ENCODE data around the gene HTT. TPM values are rescaled to one million over a fixed set of nuclear protein-coding genes. Genes with fewer than 3 reads are reported as not detected.

The HTT gene
- total and polyA plus RNA-seq, 4 donors: 8.6 to 39.8 (median 16.4) TPM

DNA sequence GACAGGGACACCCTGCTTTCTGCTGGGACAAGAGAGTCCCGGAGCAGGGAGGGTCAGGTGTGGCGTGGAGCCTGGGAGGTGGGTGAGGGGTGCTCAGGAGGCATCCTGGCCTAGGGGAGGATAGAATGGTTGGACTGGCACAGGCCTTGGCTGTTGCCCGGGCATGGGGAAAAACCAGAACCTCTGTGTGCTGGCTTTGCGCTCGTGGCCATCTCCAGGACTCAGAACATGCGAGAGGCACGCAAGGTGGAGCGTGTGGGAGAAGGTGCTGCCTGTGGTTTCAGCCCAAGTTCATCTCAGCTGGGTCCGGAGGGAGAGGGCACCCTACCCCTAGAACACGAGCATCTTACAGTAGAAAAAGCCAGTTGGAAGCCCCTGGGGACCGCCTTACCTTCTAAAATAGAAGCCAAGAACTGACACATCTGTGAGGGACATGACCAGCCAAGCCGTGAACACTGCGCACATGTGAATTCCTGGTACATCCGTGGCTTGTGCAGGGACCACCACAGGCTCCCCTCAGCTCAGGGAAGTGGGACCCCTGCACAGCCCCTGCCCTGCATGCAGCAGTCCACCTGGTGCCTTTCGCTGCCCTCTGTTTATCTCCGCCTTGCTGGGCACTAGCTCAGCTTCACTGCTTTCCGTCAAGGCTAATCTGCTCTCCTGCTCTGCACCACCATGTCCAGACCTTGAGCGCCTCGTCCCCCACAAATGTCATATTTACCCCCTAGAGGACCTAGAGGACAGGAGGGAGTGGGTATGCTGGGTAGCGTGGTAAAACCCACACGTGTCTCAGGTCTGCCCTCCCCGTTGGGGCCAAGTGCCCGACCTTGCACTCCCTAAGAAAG is 187.9 kb downstream of the HTT start:
- no peaks in the 10 kb centered on the region for H3K27me3 ChIP-seq (ENCODE audit: control insufficient read depth in 4 of 4, insufficient read depth in 4 of 4, low read length in 3 of 4)
- no peak overlapping the region for H3K9ac ChIP-seq (ENCODE audit: low read depth in 1 of 2, low read length in 2 of 2)
- H3K4me3 ChIP-seq (ENCODE audit: low read depth in 1 of 3, low read length in 3 of 3): no peak overlapping the region
- no peaks in the 10 kb centered on the region for H3K36me3 ChIP-seq (ENCODE audit: control insufficient read depth in 4 of 4, insufficient read depth in 3 of 4, low read depth in 1 of 4, low read length in 3 of 4)
- no peak for TF ChIP-seq YY1 (IDR thresholded peaks at IDR 0.05)
- no peak for TF ChIP-seq GABPA (IDR thresholded peaks at IDR 0.05 in 1 of 2, conservative IDR thresholded peaks at IDR 0.05 in 1 of 2)
- TF ChIP-seq, protein P1, sequence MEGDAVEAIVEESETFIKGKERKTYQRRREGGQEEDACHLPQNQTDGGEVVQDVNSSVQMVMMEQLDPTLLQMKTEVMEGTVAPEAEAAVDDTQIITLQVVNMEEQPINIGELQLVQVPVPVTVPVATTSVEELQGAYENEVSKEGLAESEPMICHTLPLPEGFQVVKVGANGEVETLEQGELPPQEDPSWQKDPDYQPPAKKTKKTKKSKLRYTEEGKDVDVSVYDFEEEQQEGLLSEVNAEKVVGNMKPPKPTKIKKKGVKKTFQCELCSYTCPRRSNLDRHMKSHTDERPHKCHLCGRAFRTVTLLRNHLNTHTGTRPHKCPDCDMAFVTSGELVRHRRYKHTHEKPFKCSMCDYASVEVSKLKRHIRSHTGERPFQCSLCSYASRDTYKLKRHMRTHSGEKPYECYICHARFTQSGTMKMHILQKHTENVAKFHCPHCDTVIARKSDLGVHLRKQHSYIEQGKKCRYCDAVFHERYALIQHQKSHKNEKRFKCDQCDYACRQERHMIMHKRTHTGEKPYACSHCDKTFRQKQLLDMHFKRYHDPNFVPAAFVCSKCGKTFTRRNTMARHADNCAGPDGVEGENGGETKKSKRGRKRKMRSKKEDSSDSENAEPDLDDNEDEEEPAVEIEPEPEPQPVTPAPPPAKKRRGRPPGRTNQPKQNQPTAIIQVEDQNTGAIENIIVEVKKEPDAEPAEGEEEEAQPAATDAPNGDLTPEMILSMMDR (IDR thresholded peaks at IDR 0.05; ENCODE audit: low read depth, low read length, missing input control): no peak
- peak; percentile 29 for DNase-seq (ENCODE audit: low spot score)
- no peaks in the 10 kb centered on the region for H3K9me3 ChIP-seq (ENCODE audit: control insufficient read depth in 4 of 4, low read length in 3 of 4)
- 90% methylated on average over 23 of the region's 23 CpGs for WGBS
- no peak overlapping the region for H3K27ac ChIP-seq (ENCODE audit: low read depth in 1 of 2, low read length in 2 of 2)
- H3K4me1 ChIP-seq (ENCODE audit: control insufficient read depth in 4 of 4, insufficient read depth in 4 of 4, low read length in 3 of 4): no peaks in the 10 kb centered on the region

DNA sequence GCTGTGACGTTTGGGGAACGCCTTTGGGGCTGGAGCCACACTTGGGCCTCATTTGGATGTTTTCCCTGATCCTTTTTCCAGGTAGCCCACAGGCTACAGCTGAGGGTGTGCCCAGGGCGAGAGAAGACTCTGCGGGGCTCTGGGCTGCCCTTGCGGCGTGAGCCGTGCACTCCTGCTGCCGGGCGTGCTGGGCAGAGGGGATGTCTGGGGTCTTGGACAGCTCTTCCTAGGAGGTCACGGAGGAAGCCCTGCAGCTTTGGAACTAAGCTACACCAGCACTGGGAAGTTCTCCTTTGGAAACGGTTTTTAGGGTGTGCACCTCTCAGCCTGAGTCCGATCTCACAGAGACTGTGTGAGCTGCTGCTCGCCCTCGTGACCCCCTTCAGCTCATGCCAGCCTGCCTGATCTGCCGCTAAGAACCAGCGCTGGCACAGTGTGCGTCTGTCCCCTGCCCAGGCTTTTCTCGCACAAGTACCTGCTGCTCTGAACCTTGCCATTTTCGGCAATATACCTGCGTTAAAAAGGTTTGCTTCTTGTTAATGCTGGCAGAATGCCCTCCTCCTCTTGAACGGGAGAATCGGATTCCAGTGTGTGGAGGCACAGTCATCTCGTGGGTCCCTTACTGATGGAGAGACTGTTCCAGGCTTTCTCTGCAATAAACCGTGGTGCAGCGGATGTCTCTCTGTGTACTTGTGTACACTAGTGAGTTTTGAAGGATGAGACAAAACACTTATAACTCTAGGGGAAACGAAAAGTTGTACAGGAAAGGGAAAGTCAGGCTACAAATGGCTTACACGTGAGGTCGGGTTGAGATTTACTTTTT is 188.8 kb downstream of the HTT start:
- no peak overlapping the region for H3K27ac ChIP-seq (ENCODE audit: low read depth in 1 of 2, low read length in 2 of 2)
- H3K36me3 ChIP-seq (ENCODE audit: control insufficient read depth in 4 of 4, insufficient read depth in 3 of 4, low read depth in 1 of 4, low read length in 3 of 4): no peaks in the 10 kb centered on the region
- H3K27me3 ChIP-seq (ENCODE audit: control insufficient read depth in 4 of 4, insufficient read depth in 4 of 4, low read length in 3 of 4): no peaks in the 10 kb centered on the region
- H3K9me3 ChIP-seq (ENCODE audit: control insufficient read depth in 4 of 4, low read length in 3 of 4): no peaks in the 10 kb centered on the region
- no peak overlapping the region for H3K9ac ChIP-seq (ENCODE audit: low read depth in 1 of 2, low read length in 2 of 2)
- TF ChIP-seq HNF4A (conservative IDR thresholded peaks at IDR 0.05): no peak
- TF ChIP-seq RXRA (IDR thresholded peaks at IDR 0.05): no peak
- TF ChIP-seq FOXA1 (IDR thresholded peaks at IDR 0.05): no peak
- TF ChIP-seq FOXA2 (IDR thresholded peaks at IDR 0.05): no peak
- no peak for TF ChIP-seq YY1 (IDR thresholded peaks at IDR 0.05)
- TF ChIP-seq GABPA (IDR thresholded peaks at IDR 0.05 in 1 of 2, conservative IDR thresholded peaks at IDR 0.05 in 1 of 2): no peak
- TF ChIP-seq, protein P2, sequence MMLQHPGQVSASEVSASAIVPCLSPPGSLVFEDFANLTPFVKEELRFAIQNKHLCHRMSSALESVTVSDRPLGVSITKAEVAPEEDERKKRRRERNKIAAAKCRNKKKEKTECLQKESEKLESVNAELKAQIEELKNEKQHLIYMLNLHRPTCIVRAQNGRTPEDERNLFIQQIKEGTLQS (IDR thresholded peaks at IDR 0.05): no peak
- TF ChIP-seq, protein P1 (IDR thresholded peaks at IDR 0.05; ENCODE audit: low read depth, low read length, missing input control): no peak
- H3K4me1 ChIP-seq (ENCODE audit: control insufficient read depth in 4 of 4, insufficient read depth in 4 of 4, low read length in 3 of 4): no peaks in the 10 kb centered on the region
- no peak for DNase-seq (ENCODE audit: low spot score)
- WGBS: 90% methylated on average over 28 of the region's 28 CpGs
- H3K4me3 ChIP-seq (ENCODE audit: low read depth in 1 of 3, low read length in 3 of 3): no peak overlapping the region

DNA sequence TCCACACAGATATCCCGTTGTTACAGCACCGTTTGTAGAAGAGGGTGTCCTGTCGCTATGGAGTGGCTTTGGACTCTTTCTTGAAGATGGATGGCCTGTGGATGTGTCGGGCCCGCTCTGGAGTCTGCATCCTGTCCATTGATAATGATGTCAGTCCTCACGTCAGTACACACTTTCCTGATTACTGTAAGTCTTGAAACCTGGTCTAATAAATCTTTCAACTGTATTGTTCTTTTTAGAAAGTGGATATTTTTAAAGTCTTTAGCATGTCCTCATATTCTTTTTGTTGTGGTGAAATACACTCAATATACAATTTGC is 189.4 kb downstream of the HTT start:
- no peaks in the 10 kb centered on the region for H3K27me3 ChIP-seq (ENCODE audit: control insufficient read depth in 4 of 4, insufficient read depth in 4 of 4, low read length in 3 of 4)
- no peaks in the 10 kb centered on the region for H3K4me1 ChIP-seq (ENCODE audit: control insufficient read depth in 4 of 4, insufficient read depth in 4 of 4, low read length in 3 of 4)
- H3K4me3 ChIP-seq (ENCODE audit: low read depth in 1 of 3, low read length in 3 of 3): no peak overlapping the region
- no peaks in the 10 kb centered on the region for H3K36me3 ChIP-seq (ENCODE audit: control insufficient read depth in 4 of 4, insufficient read depth in 3 of 4, low read depth in 1 of 4, low read length in 3 of 4)
- WGBS: 67% methylated on average over 6 of the region's 6 CpGs
- no peak overlapping the region for H3K27ac ChIP-seq (ENCODE audit: low read depth in 1 of 2, low read length in 2 of 2)
- no peak for DNase-seq (ENCODE audit: low spot score)
- no peak overlapping the region for H3K9ac ChIP-seq (ENCODE audit: low read depth in 1 of 2, low read length in 2 of 2)
- no peaks in the 10 kb centered on the region for H3K9me3 ChIP-seq (ENCODE audit: control insufficient read depth in 4 of 4, low read length in 3 of 4)
- TF ChIP-seq YY1 (IDR thresholded peaks at IDR 0.05) (no peak), NR2F2 (IDR thresholded peaks at IDR 0.05) (no peak), SP1 (IDR thresholded peaks at IDR 0.05) (no peak), FOXA2 (IDR thresholded peaks at IDR 0.05) (no peak), RXRA (IDR thresholded peaks at IDR 0.05) (no peak), TAF1 (conservative IDR thresholded peaks at IDR 0.05) (no peak), HNF4G (IDR thresholded peaks at IDR 0.05) (no peak), RAD21 (IDR thresholded peaks at IDR 0.05) (no peak), FOXA1 (IDR thresholded peaks at IDR 0.05) (no peak), GABPA (IDR thresholded peaks at IDR 0.05 in 1 of 2, conservative IDR thresholded peaks at IDR 0.05 in 1 of 2) (no peak), HNF4A (conservative IDR thresholded peaks at IDR 0.05) (no peak)
- TF ChIP-seq, protein P3, sequence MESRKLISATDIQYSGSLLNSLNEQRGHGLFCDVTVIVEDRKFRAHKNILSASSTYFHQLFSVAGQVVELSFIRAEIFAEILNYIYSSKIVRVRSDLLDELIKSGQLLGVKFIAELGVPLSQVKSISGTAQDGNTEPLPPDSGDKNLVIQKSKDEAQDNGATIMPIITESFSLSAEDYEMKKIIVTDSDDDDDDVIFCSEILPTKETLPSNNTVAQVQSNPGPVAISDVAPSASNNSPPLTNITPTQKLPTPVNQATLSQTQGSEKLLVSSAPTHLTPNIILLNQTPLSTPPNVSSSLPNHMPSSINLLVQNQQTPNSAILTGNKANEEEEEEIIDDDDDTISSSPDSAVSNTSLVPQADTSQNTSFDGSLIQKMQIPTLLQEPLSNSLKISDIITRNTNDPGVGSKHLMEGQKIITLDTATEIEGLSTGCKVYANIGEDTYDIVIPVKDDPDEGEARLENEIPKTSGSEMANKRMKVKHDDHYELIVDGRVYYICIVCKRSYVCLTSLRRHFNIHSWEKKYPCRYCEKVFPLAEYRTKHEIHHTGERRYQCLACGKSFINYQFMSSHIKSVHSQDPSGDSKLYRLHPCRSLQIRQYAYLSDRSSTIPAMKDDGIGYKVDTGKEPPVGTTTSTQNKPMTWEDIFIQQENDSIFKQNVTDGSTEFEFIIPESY (IDR thresholded peaks at IDR 0.05): no peak
- TF ChIP-seq, protein P1 (IDR thresholded peaks at IDR 0.05; ENCODE audit: low read depth, low read length, missing input control): no peak
- TF ChIP-seq, protein P4, sequence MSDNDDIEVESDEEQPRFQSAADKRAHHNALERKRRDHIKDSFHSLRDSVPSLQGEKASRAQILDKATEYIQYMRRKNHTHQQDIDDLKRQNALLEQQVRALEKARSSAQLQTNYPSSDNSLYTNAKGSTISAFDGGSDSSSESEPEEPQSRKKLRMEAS (IDR thresholded peaks at IDR 0.05): no peak
